Ecto neural progenitor cell (in vitro differentiated cells): ENCODE results near the gene FKBP6.
"Not testable (repeated sequence)": the region's sequence is repeated elsewhere in the genome, so short reads cannot be mapped to it uniquely, and the experiment has no call there.

Experiments
- DNase-seq: peaks from one replicate; pipeline ENCODE4 v3.0.0-alpha.2; 2018; ENCODE audit warnings: low spot score

The FKBP6 gene

GRCh38 chr7:73324081-73324845, 3.7 kb upstream of the FKBP6 start:
- peak; percentile 74 for DNase-seq

GRCh38 chr7:73325424-73325823, 2.5 kb upstream of the FKBP6 start:
- DNase-seq = not testable (repeated sequence)

- not testable (repeated sequence) for DNase-seq
These were observed 512 bp upstream of the FKBP6 start for GRCh38 chr7:73327449-73327848.

GRCh38 chr7:73328696-73329095, 735 bp downstream of the FKBP6 start:
- no peak for DNase-seq

- DNase-seq = no peak
These were observed 2.1 kb downstream of the FKBP6 start for GRCh38 chr7:73329861-73330581.

GRCh38 chr7:73330772-73331171, 2.8 kb downstream of the FKBP6 start:
- no peak for DNase-seq

DNA sequence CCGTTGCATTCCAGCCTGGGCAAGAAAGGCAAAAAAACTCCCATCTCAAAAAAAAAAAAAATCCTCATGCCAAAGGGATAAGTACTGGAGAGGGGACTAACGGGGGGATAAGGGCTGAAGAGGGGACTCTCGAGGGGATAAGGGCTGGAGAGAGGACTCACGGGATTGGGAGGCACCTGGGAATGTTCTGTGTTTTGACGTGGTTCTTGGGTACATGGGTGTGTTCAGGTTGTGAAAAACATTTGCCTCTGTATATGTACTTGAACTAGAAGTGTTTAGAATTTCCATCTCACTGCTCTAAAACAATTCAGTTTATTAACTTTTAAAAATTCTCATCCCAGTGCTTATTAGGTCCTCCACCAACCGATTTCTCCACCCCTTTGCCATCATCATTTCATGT, 4.5 kb downstream of the FKBP6 start:
- DNase-seq = no peak

DNA sequence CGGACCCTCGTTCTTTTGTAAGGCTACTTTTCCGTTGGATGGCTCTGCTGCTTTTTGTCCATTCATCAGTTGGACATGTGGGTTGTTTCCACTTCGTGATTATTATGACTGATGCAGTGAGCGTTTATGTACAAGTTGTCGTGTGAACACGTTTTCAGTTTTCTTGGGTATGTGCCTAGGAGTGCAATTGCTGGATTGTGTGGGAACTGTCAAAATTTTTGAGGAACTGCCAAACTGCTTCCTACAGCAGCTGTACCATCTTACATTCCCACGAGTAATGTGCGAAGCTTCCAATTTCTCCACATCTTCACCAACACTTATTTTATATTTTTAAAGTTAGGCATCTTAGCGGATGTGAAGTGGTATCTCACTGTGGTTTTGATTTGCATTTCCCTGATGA, 10.4 kb downstream of the FKBP6 start:
- DNase-seq = no peak

DNA sequence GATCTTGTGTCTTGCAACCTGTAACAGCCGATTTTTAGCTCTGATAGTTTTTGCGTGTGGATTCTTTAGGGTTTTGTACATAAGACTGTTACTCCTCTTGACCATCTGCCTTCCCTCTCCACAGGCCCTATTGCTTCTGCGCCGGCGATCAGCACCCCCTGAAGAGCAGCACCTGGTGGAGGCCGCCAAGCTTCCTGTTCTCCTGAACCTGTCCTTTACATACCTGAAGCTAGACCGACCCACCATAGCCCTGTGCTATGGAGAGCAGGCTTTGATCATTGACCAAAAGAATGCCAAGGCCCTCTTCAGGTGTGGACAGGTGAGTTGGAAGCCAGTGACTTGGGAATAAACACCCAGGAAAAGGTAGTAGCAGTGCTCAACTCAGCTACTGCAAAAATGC, 12.6 kb downstream of the FKBP6 start:
- no peak for DNase-seq

GRCh38 chr7:73341877-73342276, 13.9 kb downstream of the FKBP6 start:
- DNase-seq = no peak

DNA sequence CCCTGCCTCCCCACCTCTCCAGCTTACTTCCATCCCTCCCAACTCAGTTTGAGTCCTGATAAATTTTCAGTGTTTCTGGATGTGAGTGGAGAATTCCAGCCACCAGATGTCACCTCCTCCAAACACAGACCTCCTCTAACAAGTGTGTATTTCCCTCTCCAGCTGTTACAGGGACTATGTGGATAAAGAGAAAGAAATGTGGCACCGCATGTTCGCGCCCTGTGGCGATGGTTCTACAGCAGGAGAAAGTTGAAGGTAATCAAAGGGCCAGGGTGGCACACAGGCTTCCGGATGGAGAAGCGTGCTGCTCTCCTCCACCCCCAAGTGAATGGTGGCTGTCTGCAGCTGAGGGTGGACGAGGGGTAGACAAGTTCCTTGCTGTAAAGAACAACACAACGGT, 14.7 kb downstream of the FKBP6 start:
- DNase-seq = no peak

- no peak for DNase-seq
These were observed 15.9 kb downstream of the FKBP6 start for GRCh38 chr7:73343671-73344380.

- DNase-seq = no peak
These were observed 17.6 kb downstream of the FKBP6 start for GRCh38 chr7:73345538-73345937.

- DNase-seq = no peak
These were observed 18.0 kb downstream of the FKBP6 start for GRCh38 chr7:73345951-73346350.

DNA sequence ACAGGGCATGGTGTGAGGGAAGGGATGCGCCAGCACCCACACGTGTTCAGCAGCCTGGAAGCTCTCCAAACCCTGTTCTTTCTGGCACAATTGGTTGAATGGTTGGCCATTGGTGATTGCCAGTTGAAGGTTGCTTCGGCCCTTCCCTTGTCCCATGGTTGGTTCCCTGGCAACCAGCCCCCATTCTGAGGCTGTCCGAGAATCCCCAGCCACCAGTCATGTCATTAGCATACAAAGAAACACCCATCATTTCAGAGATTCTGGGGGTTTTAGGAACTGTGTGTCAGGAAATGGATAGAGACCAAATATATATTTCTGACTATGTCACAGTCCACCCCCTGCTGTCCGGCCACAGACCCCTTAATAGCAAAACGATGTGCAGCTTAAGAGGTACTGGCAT, 21.8 kb downstream of the FKBP6 start:
- no peak for DNase-seq

DNA sequence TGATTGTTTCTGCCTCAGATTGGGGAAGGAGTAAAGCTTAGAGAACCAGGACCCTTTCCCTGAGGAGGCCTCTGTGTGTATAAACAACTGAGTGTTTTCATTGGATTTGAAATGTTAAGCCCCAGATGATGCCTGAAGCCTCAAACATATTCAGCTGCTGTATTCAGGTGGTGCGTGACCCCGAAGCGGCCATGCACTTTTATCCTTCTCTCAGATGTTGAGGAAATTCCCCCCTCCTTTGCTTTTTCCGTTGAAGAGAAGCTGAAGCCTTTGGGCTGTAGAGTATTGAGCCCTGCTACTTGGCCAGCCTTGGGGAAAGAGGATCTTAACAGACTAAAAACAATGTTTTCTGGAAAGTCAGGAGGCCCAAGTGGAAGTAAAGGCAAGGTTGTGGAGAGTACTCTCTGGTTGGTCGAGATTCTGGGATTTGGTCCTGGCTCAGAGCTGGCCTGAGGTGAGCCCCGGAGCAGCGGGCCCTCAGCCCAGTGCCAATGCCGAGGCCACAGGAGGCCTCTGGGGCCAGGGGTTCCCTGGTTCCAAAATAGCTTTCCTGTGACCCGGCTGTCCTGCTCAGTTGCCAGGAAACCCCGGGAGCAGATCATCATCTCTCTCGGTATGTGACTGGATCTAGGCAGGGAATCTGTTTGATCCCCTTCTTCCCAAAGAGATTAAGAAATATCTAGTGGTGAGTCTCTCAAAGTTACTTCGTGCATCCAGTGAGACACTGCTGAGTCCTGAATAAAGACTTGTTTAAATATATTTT, 22.5 kb downstream of the FKBP6 start:
- no peak for DNase-seq

DNA sequence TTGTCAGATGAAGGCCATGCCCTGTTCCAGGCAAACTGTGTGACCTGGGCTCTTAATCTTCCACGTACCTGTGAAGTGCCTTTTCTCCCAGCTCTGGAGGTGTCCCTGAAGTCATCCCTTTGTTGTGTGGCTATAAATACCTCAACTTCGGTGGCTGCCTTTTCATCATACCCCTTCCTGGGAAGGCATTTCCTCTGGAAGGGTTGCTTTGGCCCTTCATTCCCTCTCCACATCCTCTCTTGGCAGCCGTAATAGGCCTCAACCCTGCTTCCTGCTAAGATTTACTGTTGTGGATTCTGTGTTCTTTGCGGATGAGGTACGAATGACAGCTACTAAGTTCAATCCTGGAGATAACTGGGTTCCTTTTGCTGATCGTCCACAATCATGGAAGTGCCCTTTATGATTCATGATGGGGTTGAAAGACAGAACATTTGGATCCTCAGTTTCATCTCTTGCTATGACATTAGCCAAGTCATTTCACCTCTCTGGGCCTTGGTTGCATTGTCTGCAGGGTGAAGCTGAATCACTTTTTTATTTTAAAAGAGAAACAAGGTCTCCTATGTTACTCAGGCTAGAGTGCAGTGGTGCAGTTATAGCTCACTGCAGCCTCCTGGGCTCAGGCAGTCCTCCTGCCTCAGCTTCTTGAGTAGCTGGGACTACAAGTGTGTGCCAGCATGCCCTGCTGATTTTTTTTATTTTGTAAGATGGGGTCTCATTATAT, 23.6 kb downstream of the FKBP6 start:
- no peak for DNase-seq

- no peak for DNase-seq
These were observed 24.8 kb downstream of the FKBP6 start for GRCh38 chr7:73352784-73353183.

DNA sequence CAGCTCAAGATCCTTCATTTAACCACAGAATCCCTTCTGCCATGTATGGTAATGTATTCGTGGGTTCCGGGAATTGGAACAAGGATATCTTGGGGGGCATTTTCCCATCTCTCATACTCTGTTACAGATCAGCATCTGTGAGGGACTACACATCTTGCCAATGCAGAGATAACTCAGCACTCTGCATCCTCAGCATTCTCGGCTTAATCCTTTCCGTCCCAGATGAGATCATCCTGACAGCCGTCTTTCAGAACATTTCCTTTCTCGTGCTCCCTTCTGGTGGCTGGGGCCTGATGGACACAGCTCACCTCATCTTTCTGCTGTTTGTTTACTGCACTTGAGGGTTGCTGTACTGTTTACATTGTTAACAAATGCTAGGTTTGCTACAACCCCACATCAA, 25.3 kb downstream of the FKBP6 start:
- DNase-seq = no peak

- DNase-seq = no peak
These were observed 26.2 kb downstream of the FKBP6 start for GRCh38 chr7:73354196-73354595.

DNA sequence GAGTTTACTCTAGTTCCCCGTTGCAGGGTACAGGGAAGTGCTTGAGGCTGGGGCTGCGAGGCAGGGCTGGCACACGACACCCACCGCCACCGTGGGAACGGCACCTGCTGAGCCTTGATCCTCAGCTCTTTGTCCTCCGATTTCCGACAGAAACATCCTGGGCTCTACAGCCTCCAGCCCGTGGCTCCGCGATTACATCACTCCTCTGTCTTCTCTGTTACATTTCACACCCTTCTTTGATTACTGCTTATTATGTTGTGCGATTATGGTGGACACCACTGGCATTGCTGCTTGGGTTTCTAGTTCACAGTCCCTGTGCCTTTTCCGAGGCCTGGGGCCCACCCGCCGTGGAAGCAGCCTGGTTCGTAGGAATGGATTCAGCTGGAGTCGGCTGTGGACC, 26.9 kb downstream of the FKBP6 start:
- DNase-seq = no peak

DNA sequence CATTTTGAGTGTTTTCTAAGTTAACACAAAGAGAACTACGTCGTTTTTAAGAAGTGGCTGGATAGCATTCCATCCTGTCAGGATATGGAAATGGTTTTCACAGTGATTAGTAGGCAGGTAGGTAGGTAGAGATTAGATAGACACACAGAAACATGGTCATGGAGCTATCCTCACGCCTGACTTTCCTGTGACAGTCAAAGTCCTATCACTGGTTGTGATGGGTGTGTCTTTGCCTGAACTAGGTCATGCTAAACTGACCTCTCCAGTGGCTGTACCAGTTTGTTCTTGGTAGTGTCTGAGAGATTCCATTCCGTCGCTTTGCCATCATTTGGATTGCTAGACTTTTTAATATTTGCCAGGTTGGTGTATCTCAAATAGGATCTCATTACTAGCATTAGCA, 28.2 kb downstream of the FKBP6 start:
- DNase-seq = no peak
